Mammary epithelial cell (primary cell): ENCODE measurements around the gene LIME1.

Source experiments
- CTCF ChIP-seq, 2 donors: IDR thresholded peaks in 1 of 2; conservative IDR thresholded peaks in 1 of 2; 2 replicates each; pipeline ENCODE4 v1.5.1; 2011 to 2012; ENCODE audit warnings: inconsistent platforms in 2 of 2, low read length in 2 of 2, mild to moderate bottlenecking in 2 of 2, control low read depth in 1 of 2, low read depth in 1 of 2; ENCODE audit not compliant: insufficient read depth in 1 of 2; ENCODE audit errors: extremely low read depth in 1 of 2
- EZH2 ChIP-seq: IDR thresholded peaks from 2 replicates; pipeline ENCODE4 v1.6.1; 2012; ENCODE audit warnings: low read length, inconsistent platforms, borderline replicate concordance

DNA sequence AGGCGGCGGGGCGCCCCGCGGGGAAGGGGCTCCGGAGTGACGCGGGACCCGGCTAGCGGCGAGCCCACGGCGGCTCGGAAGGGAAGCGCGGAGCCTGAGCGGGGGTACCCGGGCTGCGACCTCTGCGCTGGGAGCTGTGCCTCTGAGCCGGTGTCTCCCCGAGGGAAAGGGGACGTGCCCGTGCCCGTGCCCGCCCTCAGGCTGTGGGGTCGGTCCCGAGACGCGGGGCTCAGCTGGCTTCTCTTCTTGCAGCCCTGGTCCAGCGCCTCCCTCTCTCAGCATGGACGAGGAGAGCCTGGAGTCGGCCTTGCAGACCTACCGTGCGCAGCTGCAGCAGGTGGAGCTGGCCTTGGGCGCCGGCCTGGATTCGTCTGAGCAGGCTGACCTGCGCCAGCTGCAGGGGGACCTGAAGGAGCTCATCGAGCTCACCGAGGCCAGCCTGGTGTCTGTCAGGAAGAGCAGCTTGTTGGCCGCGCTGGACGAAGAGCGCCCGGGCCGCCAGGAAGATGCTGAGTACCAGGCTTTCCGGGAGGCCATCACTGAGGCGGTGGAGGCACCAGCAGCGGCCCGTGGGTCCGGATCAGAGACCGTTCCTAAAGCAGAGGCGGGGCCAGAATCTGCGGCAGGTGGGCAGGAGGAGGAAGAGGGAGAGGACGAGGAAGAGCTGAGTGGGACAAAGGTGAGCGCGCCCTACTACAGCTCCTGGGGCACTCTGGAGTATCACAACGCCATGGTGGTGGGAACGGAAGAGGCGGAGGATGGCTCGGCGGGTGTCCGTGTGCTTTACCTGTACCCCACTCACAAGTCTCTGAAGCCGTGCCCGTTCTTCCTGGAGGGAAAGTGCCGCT, 27.9 kb upstream of the LIME1 start:
- TF ChIP-seq CTCF (conservative IDR thresholded peaks at IDR 0.05 in 1 of 2, IDR thresholded peaks at IDR 0.05 in 1 of 2; ENCODE audit: extremely low read depth in 1 of 2, insufficient read depth in 1 of 2, low read depth in 1 of 2, low read length in 2 of 2) (no peak), EZH2 (no peak)
